H9 (cell line): ENCODE data around the gene DIP2C. TPM values are rescaled to one million over a fixed set of nuclear protein-coding genes. Genes with fewer than 3 reads are reported as not detected.

Experiments used
- DNase-seq: peaks from one replicate; pipeline ENCODE4 v3.0.0-alpha.2; 2017
- H2AFZ ChIP-seq: one replicate; pipeline ENCODE4 v1.6.1; 2013; ENCODE audit warnings: mild to moderate bottlenecking, low read length, control low read depth, moderate library complexity
- H2AK5ac ChIP-seq: 2 replicates; pipeline ENCODE4 v1.6.1; 2013; ENCODE audit warnings: low read length, control low read depth, mixed read lengths; ENCODE audit not compliant: insufficient read length
- H2BK120ac ChIP-seq: one replicate; pipeline ENCODE4 v1.6.1; 2013; ENCODE audit warnings: low read depth, mild to moderate bottlenecking, low read length, control low read depth, inconsistent platforms; ENCODE audit not compliant: poor library complexity, severe bottlenecking
- H2BK12ac ChIP-seq: 2 replicates; pipeline ENCODE4 v1.6.1; 2013; ENCODE audit warnings: low read length, control low read depth, mixed read lengths, low read depth; ENCODE audit not compliant: insufficient read length
- H2BK15ac ChIP-seq: 2 replicates; pipeline ENCODE4 v1.6.1; 2013; ENCODE audit warnings: low read depth, low read length, control low read depth
- H2BK20ac ChIP-seq: one replicate; pipeline ENCODE4 v1.6.1; 2013; ENCODE audit warnings: low read depth, mild to moderate bottlenecking, low read length, control low read depth, inconsistent platforms; ENCODE audit not compliant: poor library complexity, severe bottlenecking
- H2BK5ac ChIP-seq: 2 replicates; pipeline ENCODE4 v1.6.1; 2013; ENCODE audit warnings: low read length, control low read depth, mixed read lengths; ENCODE audit not compliant: insufficient read length
- H3K14ac ChIP-seq: 2 replicates; pipeline ENCODE4 v1.6.1; 2013; ENCODE audit warnings: low read length, control low read depth; ENCODE audit not compliant: insufficient read depth
- H3K18ac ChIP-seq: 2 replicates; pipeline ENCODE4 v1.6.1; 2013; ENCODE audit warnings: low read depth, mild to moderate bottlenecking, mixed read lengths, low read length, control low read depth; ENCODE audit not compliant: insufficient read length
- H3K23ac ChIP-seq: 2 replicates; pipeline ENCODE4 v1.6.1; 2013; ENCODE audit warnings: low read length, control low read depth, mixed read lengths, low read depth; ENCODE audit not compliant: insufficient read length
- H3K23me2 ChIP-seq: 2 replicates; pipeline ENCODE4 v1.6.1; 2013; ENCODE audit warnings: low read depth, mild to moderate bottlenecking, mixed read lengths, low read length, control low read depth; ENCODE audit not compliant: insufficient read length, poor library complexity, severe bottlenecking
- H3K27ac ChIP-seq: 2 replicates; pipeline ENCODE4 v1.5.1; 2013; ENCODE audit warnings: low read length, control low read depth, mixed read lengths, low read depth; ENCODE audit not compliant: insufficient read length
- H3K27me3 ChIP-seq: 2 replicates; pipeline ENCODE4 v1.6.1; 2013; ENCODE audit warnings: low read length, control low read depth, inconsistent platforms; ENCODE audit not compliant: insufficient read depth
- H3K4ac ChIP-seq: 2 replicates; pipeline ENCODE4 v1.6.1; 2013; ENCODE audit warnings: low read depth, mild to moderate bottlenecking, control low read depth, inconsistent platforms, low read length, moderate library complexity
- H3K4me1 ChIP-seq: 2 replicates; pipeline ENCODE4 v1.6.1; 2013; ENCODE audit warnings: low read length, control low read depth, inconsistent platforms; ENCODE audit not compliant: insufficient read depth
- H3K4me2 ChIP-seq: 2 replicates; pipeline ENCODE4 v1.6.1; 2013; ENCODE audit warnings: low read length, control low read depth, mixed read lengths; ENCODE audit not compliant: insufficient read length, insufficient read depth
- H3K56ac ChIP-seq: 2 replicates; pipeline ENCODE4 v1.6.1; 2013; ENCODE audit warnings: low read depth, mild to moderate bottlenecking, mixed read lengths, low read length, control low read depth; ENCODE audit not compliant: insufficient read length
- H3K79me1 ChIP-seq: 2 replicates; pipeline ENCODE4 v1.6.1; 2013; ENCODE audit warnings: low read depth, mild to moderate bottlenecking, moderate library complexity, low read length, control low read depth, inconsistent platforms; ENCODE audit not compliant: insufficient read depth, poor library complexity, severe bottlenecking
- H3K79me2 ChIP-seq: 2 replicates; pipeline ENCODE4 v1.6.1; 2013; ENCODE audit warnings: low read length, control low read depth, inconsistent platforms; ENCODE audit not compliant: insufficient read depth
- H3K9ac ChIP-seq: 2 replicates; pipeline ENCODE4 v1.6.1; 2013; ENCODE audit warnings: low read length, control low read depth, mixed read lengths; ENCODE audit not compliant: insufficient read length; ENCODE audit errors: extremely low read depth
- H3K9me3 ChIP-seq: one replicate; pipeline ENCODE4 v1.6.1; 2013; ENCODE audit warnings: low read depth, low read length, inconsistent platforms; ENCODE audit not compliant: control insufficient read depth
- H3T11ph ChIP-seq: one replicate; pipeline ENCODE4 v1.6.1; 2013; ENCODE audit warnings: mild to moderate bottlenecking, low read length, control low read depth, inconsistent platforms
- H4K20me1 ChIP-seq: one replicate; pipeline ENCODE4 v1.6.1; 2013; ENCODE audit not compliant: control insufficient read depth, insufficient read length, insufficient read depth
- H4K5ac ChIP-seq: 2 replicates; pipeline ENCODE4 v1.6.1; 2013; ENCODE audit warnings: low read depth, mild to moderate bottlenecking, mixed read lengths, low read length, control low read depth; ENCODE audit not compliant: insufficient read length
- H4K8ac ChIP-seq: replicated peaks from 2 replicates; pipeline ENCODE4 v1.6.1; 2013; ENCODE audit warnings: low read length, control low read depth, mixed read lengths, low read depth; ENCODE audit not compliant: insufficient read length
- H4K91ac ChIP-seq: 2 replicates; pipeline ENCODE4 v1.6.1; 2013; ENCODE audit warnings: low read depth, mild to moderate bottlenecking, moderate library complexity, mixed read lengths, low read length, control low read depth; ENCODE audit not compliant: insufficient read length
- H3K27ac Mint-ChIP-seq, 3 experiments: 2 replicates in 2 of 3; 3 replicates in 1 of 3; pipeline ENCODE4 v1.8.0; 2020 to 2021; ENCODE audit warnings: mixed read lengths in 3 of 3, mild to moderate bottlenecking in 1 of 3, moderate library complexity in 1 of 3
- H3K27me3 Mint-ChIP-seq: 2 replicates; pipeline ENCODE4 v1.8.0; 2021; ENCODE audit warnings: low read depth, mild to moderate bottlenecking, moderate library complexity, mixed read lengths
- H3K36me3 Mint-ChIP-seq, 3 experiments: 2 replicates in 2 of 3; 3 replicates in 1 of 3; pipeline ENCODE4 v1.8.0; 2020 to 2021; ENCODE audit warnings: low read depth in 3 of 3, mixed read lengths in 3 of 3; ENCODE audit not compliant: insufficient read depth in 1 of 3
- H3K4me1 Mint-ChIP-seq, 2 experiments: 2 replicates each; pipeline ENCODE4 v1.8.0; 2020; ENCODE audit warnings: mixed read lengths in 2 of 2
- H3K4me3 Mint-ChIP-seq, 2 experiments: 2 replicates in 1 of 2; 3 replicates in 1 of 2; pipeline ENCODE4 v1.8.0; 2020 to 2021; ENCODE audit warnings: mild to moderate bottlenecking in 2 of 2, mixed read lengths in 2 of 2, moderate library complexity in 1 of 2
- H3K9me3 Mint-ChIP-seq, 2 experiments: 2 replicates in 1 of 2; 3 replicates in 1 of 2; pipeline ENCODE4 v1.8.0; 2020; ENCODE audit warnings: mild to moderate bottlenecking in 2 of 2, mixed read lengths in 2 of 2, moderate library complexity in 1 of 2
- CTCF ChIP-seq: fragments of 200-600 bp; sonication (generic); conservative IDR thresholded peaks from 3 replicates; pipeline ENCODE4 v1.8.0; 2021; ENCODE audit warnings: antibody characterized with exemption, mild to moderate bottlenecking
- WGBS: extraction: QIAGEN DNeasy Blood & Tissue Kit; methylation state at CpG from one replicate; pipeline ENCODE4 v1.1.7; 2013; ENCODE audit warnings: missing lambda C conversion rate, low lambda C conversion rate, mixed read lengths; ENCODE audit not compliant: insufficient read length; ENCODE audit errors: extremely low coverage; 5-methylcytosine and 5-hydroxymethylcytosine counted together
- total RNA-seq: library from RNA; stranded (reverse); gene quantifications from 2 replicates; pipeline ENCODE4 v1.2.1, GENCODE V29; 2021

Gene DIP2C
- total RNA-seq, 1 experiment from 2014 or later = 7.9 TPM

GRCh38 chr10:505419-505818, 184.0 kb downstream of the DIP2C start:
- Mint-ChIP-seq H3K4me1 (no peaks in the 10 kb centered on the region; a peak in 1 of 4 replicates), H3K27ac (no peak overlapping the region), H3K4me3 (no peak overlapping the region), H3K36me3 (peaks cover 1 to 11% (median 3%) of the 10 kb centered on the region in 3 experiments; a peak in 5 of 7 replicates), H3K9me3 (peaks cover 0 to 5% of the 10 kb centered on the region in 2 experiments; a peak in 2 of 5 replicates), H3K27me3 (peaks cover 100% of the 10 kb centered on the region)
- H3K56ac ChIP-seq = no peak overlapping the region
- WGBS = no CpG with 5 or more reads among the region's 3 CpGs
- H3K9me3 ChIP-seq = no peaks in the 10 kb centered on the region
- H3K27ac ChIP-seq = no peak overlapping the region
- H2BK20ac ChIP-seq = no peak overlapping the region
- H2BK5ac ChIP-seq = no peak overlapping the region
- H2AK5ac ChIP-seq = no peak overlapping the region
- DNase-seq = no peak
- no peak overlapping the region for H2AFZ ChIP-seq
- no peaks in the 10 kb centered on the region for H3K79me1 ChIP-seq
- H3K79me2 ChIP-seq = no peaks in the 10 kb centered on the region
- no peaks in the 10 kb centered on the region for H3K4me1 ChIP-seq
- H3K14ac ChIP-seq = no peak overlapping the region; the same call in 1 of the 2 replicates
- no peak overlapping the region for H3K18ac ChIP-seq
- H2BK15ac ChIP-seq = no peak overlapping the region
- H4K8ac ChIP-seq = no peak overlapping the region
- no peak overlapping the region for H4K5ac ChIP-seq
- no peak overlapping the region for H2BK120ac ChIP-seq
- H3K4ac ChIP-seq = no peak overlapping the region
- no peaks in the 10 kb centered on the region for H3K23me2 ChIP-seq
- H3T11ph ChIP-seq = no peak overlapping the region
- H3K27me3 ChIP-seq = peaks cover 54% of the 10 kb centered on the region
- TF ChIP-seq CTCF = no peak
- H2BK12ac ChIP-seq = no peak overlapping the region
- H3K9ac ChIP-seq = no peak overlapping the region
- H3K4me2 ChIP-seq = no peak overlapping the region
- no peak overlapping the region for H3K23ac ChIP-seq
- no peaks in the 10 kb centered on the region for H4K20me1 ChIP-seq
- H4K91ac ChIP-seq = no peak overlapping the region
